Endothelial cell of umbilical vein (primary cell): ENCODE results near the gene CDK10. TPM values are rescaled to one million over a fixed set of nuclear protein-coding genes. Genes with fewer than 3 reads are reported as not detected.

Experiments used
- BruUV-seq: library from RNA; stranded (reverse); fragments of 400-500 nt; replicated peaks from 2 replicates; lab custom pipeline; 2021; lab: Mats Ljungman, UMichigan
- CTCF ChIA-PET: fragments of 300-600, 350-600 bp; sonication (Branson Sonifier 250); formaldehyde crosslinking; loops from one replicate; lab custom pipeline; 2021; ENCODE audit warnings: antibody characterized with exemption, inconsistent platforms; lab: Charles Lee
- POLR2A ChIA-PET: fragments of 300-600, 350-600 bp; sonication (Branson Sonifier 250); formaldehyde crosslinking; loops from one replicate; lab custom pipeline; 2021; ENCODE audit warnings: antibody characterized with exemption, inconsistent platforms; lab: Charles Lee
- DNase-seq: peaks from one replicate; pipeline ENCODE4 v3.0.0-alpha.2; 2011; ENCODE audit warnings: low read depth, low spot score
- FAIRE-seq: peaks from 2 replicates; lab custom pipeline; 2011; peaks lifted over from hg19 to GRCh38; lab: Jason Lieb, UNC
- H2AFZ ChIP-seq: 2 replicates; pipeline ENCODE4 v1.6.0; 2012; ENCODE audit warnings: low read depth, low read length, control low read depth, inconsistent platforms
- H3K27ac ChIP-seq: 2 replicates; pipeline ENCODE4 v1.5.1; 2011; ENCODE audit warnings: low read depth, mild to moderate bottlenecking, control low read depth, low read length, moderate library complexity; ENCODE audit not compliant: insufficient read depth
- H3K27me3 ChIP-seq, 2 experiments: 2 replicates each; pipeline versions ENCODE4 v1.6.0 to v1.6.1; 2011; ENCODE audit warnings: low read length in 2 of 2, mixed read lengths in 1 of 2; ENCODE audit not compliant: control insufficient read depth in 2 of 2, insufficient read depth in 2 of 2
- H3K36me3 ChIP-seq, 2 experiments: 2 replicates in 1 of 2; 3 replicates in 1 of 2; pipeline ENCODE4 v1.5.1; 2011; ENCODE audit warnings: low read length in 2 of 2, mild to moderate bottlenecking in 1 of 2, moderate library complexity in 1 of 2; ENCODE audit not compliant: control insufficient read depth in 2 of 2, insufficient read depth in 2 of 2; ENCODE audit errors: extremely low read depth in 1 of 2
- H3K4me1 ChIP-seq: 3 replicates; pipeline ENCODE4 v1.5.1; 2011; ENCODE audit warnings: mild to moderate bottlenecking, low read length; ENCODE audit not compliant: control insufficient read depth, insufficient read depth; ENCODE audit errors: extremely low read depth
- H3K4me2 ChIP-seq: 2 replicates; pipeline ENCODE4 v1.6.1; 2011; ENCODE audit warnings: low read length, control low read depth, mixed read lengths; ENCODE audit not compliant: insufficient read depth
- H3K4me3 ChIP-seq, 3 experiments: fragments of 200-600 bp in 1 of 3; sonication (generic), shearing (Covaris generic) in 1 of 3; replicated peaks in 1 of 3; 2 replicates each; pipeline ENCODE4 v1.5.1; 2011 to 2016; ENCODE audit warnings: control low read depth in 3 of 3, low read length in 3 of 3, mild to moderate bottlenecking in 2 of 3, inconsistent platforms in 1 of 3, low read depth in 1 of 3, moderate library complexity in 1 of 3; ENCODE audit not compliant: insufficient read depth in 1 of 3
- H3K79me2 ChIP-seq: 2 replicates; pipeline ENCODE4 v1.6.0; 2012; ENCODE audit warnings: low read length, inconsistent platforms; ENCODE audit not compliant: control insufficient read depth, insufficient read depth
- H3K9ac ChIP-seq: replicated peaks from 2 replicates; pipeline ENCODE3; 2011; ENCODE audit warnings: low read length, control low read depth; ENCODE audit not compliant: insufficient read depth; ENCODE audit errors: extremely low read depth
- H3K9me1 ChIP-seq: replicated peaks from 3 replicates; pipeline ENCODE4 v1.6.0; 2011; ENCODE audit warnings: mild to moderate bottlenecking, low read length; ENCODE audit not compliant: control insufficient read depth, insufficient read depth; ENCODE audit errors: extremely low read depth
- H3K9me3 ChIP-seq: replicated peaks from 2 replicates; pipeline ENCODE4 v1.5.1; 2012; ENCODE audit warnings: low read length, inconsistent platforms; ENCODE audit not compliant: control insufficient read depth, insufficient read depth
- H4K20me1 ChIP-seq: replicated peaks from 2 replicates; pipeline ENCODE3; 2011; ENCODE audit warnings: mild to moderate bottlenecking, low read length; ENCODE audit not compliant: control insufficient read depth, insufficient read depth; ENCODE audit errors: extremely low read depth
- CTCF ChIP-seq, 2 donors: IDR thresholded peaks; 1 replicate in 1 of 2; 2 replicates in 1 of 2; pipeline ENCODE4 v1.5.1; 2011; ENCODE audit warnings: low read length in 2 of 2, mild to moderate bottlenecking in 2 of 2, moderate library complexity in 2 of 2, control low read depth in 1 of 2, inconsistent platforms in 1 of 2, low read depth in 1 of 2; ENCODE audit not compliant: insufficient read depth in 1 of 2; ENCODE audit errors: extremely low read depth in 1 of 2
- EZH2 ChIP-seq: IDR thresholded peaks from 2 replicates; pipeline ENCODE4 v1.6.1; 2012; ENCODE audit warnings: borderline replicate concordance, low read depth, mild to moderate bottlenecking, moderate library complexity, low read length, inconsistent platforms; ENCODE audit not compliant: severe bottlenecking
- GATA2 ChIP-seq: IDR thresholded peaks from 2 replicates; pipeline ENCODE4 v1.7.0; 2011; ENCODE audit warnings: low read depth, mild to moderate bottlenecking, moderate library complexity, mixed read lengths, low read length; ENCODE audit not compliant: insufficient read length, insufficient read depth
- MYC ChIP-seq: IDR thresholded peaks from one replicate; pipeline ENCODE4 v1.6.1; 2011; ENCODE audit warnings: mild to moderate bottlenecking, low read depth, low read length
- POLR2A ChIP-seq: IDR thresholded peaks from 2 replicates; pipeline ENCODE4 v1.6.1; 2012; ENCODE audit warnings: low read depth, mild to moderate bottlenecking, control low read depth, low read length
- POLR2AphosphoS5 ChIP-seq: IDR thresholded peaks from 2 replicates; pipeline ENCODE4 v1.6.1; 2012; ENCODE audit warnings: low read depth, mild to moderate bottlenecking, control low read depth, low read length, moderate library complexity; ENCODE audit not compliant: insufficient read depth
- dilution Hi-C: fragments of 300-500 bp; cut with MboI; formaldehyde crosslinking; loops from one replicate; pipeline ENCODE4 v1.15.0; 2019; ENCODE audit warnings: low sequenced_read_pairs; ENCODE audit not compliant: extremely low pct_ligation_motif_present
- intact Hi-C: fragments of 100-400 bp; cut with micrococcal nuclease; formaldehyde crosslinking; loops from one replicate; pipeline ENCODE4 v1.10.0; 2022
- polyA plus RNA-seq, 4 experiments: library from polyadenylated mRNA; depleted of rRNA in 3 of 4; stranded (reverse) in 3 of 4; unstranded in 1 of 4; fragments of >200 nt; gene quantifications; 2 replicates each; pipeline versions ENCODE4 v1.2.1 to v1.2.3, GENCODE V29; 2011 to 2012; ENCODE audit warnings: missing spikeins in 1 of 4
- total RNA-seq: library from RNA; stranded (reverse); gene quantifications from 2 replicates; pipeline ENCODE4 v1.2.3, GENCODE V29; 2021

Gene CDK10
- total and polyA plus RNA-seq, 2 donors (not counting 3 experiments of a cell fraction or from before 2014, with no cell fraction given): 74.5 to 99.9 TPM

DNA sequence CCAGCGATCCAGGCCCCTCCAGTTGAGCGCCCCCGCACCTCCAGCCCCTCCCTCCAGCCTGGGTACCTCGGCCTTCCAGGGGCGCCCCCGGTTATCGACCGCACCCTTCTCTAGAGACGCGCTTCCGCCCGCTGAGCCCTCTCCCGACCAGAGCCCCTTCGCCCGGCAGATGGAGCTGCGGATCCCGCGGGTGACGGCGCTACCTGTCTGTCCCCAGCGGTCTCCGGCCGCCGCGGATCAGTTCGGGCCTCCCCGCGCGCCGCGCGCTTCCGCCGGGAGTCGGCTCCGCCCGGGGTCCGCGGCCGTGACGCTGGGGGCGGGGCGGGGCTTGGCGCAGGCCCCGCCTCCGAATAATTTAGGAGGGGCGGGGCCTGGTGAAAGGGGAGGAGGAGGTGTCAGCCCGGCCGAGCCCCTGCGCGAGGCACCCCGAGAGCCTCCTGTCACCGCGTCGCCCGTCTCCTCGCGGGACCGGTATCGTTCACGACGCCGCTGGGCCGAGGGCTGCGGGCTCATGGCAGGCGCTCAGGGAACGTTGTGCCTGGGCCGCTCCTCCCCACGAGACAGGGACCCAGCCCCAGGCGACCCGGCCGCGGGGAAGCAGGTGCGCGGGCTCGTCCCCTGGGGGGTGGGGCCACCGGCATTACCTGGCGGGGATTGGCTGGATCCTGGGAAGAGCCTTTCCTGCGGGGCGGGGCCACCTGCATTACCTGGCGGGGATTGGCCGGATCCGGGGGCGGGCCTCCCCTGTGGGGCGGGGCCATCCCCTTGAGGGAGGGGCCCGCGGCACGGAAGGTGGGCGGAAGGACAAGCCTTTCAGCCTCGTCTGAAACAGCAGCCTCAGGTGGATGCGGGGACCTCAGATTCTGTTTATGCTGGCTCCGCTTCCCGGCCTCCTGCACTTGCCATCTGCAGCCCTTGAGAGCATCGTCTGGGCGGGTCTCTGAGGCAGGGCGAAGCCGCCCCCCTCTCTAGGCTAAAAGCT, 15.2 kb downstream of the CDK10 start, which contains the start of gene SPATA2L:
TSS of gene SPATA2L (minus strand) at position 281 of the 982 bp plus-strand sequence. CDS start 473 bp downstream, outside the sequence.
- Histone ChIP-seq H3K4me2 (peak within 1 kb of the TSS; percentile 49), H3K9me3 (no peaks in the 10 kb centered on the region), H3K27ac (peak within 1 kb of the TSS; percentile 26), H3K79me2 (no peaks in the 10 kb centered on the region), H3K4me3 (peak within 1 kb of the TSS; percentile 27 to 62 (median 45)), H3K9me1 (no peaks in the 10 kb centered on the region), H3K9ac (peak within 1 kb of the TSS; percentile 65), H3K4me1 (peaks cover 9% of the 10 kb centered on the region), H4K20me1 (no peaks in the 10 kb centered on the region), H3K36me3 (no peaks in the 10 kb centered on the region), H3K27me3 (no peaks in the 10 kb centered on the region), H2AFZ (peak within 1 kb of the TSS; percentile 73)
- intact Hi-C loops: loop anchor here (2.0 to 5.0 kb wide), 2 partner anchors 159 to 221 kb away; partner anchors contain the start of gene TUBB3
- ChIA-PET CTCF (interaction anchor here (1.6 to 6.4 kb wide), 8 partner anchors 8 to 208 kb away, joined by 7 to 119 read pairs (median 24); no protein-coding TSS in a partner anchor), POLR2A (no interaction called here)
- TF ChIP-seq EZH2 (no peak), CTCF (IDR thresholded peaks at IDR 0.05; ENCODE audit: extremely low read depth in 1 of 2, insufficient read depth in 1 of 2, low read depth in 1 of 2, low read length in 2 of 2) (peak in 1 of 2 donors; percentile 4), POLR2AphosphoS5 (peak; percentile 66), GATA2 (no peak), POLR2A (peak; percentile 63), MYC (no peak)
- no TSS peak for BruUV-seq
- FAIRE-seq: peak; percentile 72
- dilution Hi-C loops: no loop called here
- peak; percentile 71 for DNase-seq
